Measurements from ENCODE around the gene POLQ. TPM values are rescaled to one million over a fixed set of nuclear protein-coding genes. Genes with fewer than 3 reads are reported as not detected.
"Not testable (repeated sequence)": the region's sequence is repeated elsewhere in the genome, so short reads cannot be mapped to it uniquely, and the experiment has no call there.

POLQ gene
- total and polyA plus RNA-seq, 2 donors: 0.11 to 7.3 TPM

DNA sequence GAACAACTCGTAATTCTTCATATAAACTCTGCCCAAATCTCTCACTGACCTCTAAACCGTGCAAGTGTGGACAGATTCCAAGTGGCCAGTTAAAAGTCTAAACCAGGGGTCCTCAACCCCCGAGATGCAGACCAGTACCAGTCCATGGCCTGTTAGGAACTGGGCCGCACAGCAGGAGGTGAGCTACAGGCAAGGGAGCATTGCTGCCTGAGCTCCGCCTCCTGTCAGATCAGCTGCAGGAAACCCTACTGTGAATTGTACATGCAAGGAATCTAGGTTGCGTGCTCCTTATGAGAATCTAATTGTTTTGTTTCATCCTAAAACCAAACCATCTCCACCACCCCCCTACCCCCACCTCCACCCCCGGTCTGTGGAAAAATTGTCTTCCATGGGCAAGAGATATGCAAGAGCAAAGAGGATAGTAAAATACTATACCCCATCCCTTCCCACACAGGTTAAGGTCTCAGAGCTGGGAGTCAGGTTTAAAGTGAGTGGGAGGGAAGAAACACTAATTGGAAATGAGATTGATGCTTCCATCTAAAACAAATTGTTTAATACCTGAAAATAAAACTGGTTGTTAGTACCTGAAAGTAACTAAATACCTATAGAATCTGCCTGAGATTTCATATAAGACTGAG is 54.0 kb downstream of the POLQ start:
- no peak overlapping the region for H3K4me3 ChIP-seq (ENCODE audit: low read depth, low read length)
- no peak overlapping the region for H3K27ac ChIP-seq (ENCODE audit: low read depth)
- DNase-seq (ENCODE audit: extremely low spot score): no peak
- 93% methylated on average over 7 of the region's 7 CpGs for WGBS
- no peaks in the 10 kb centered on the region for H3K36me3 ChIP-seq (ENCODE audit: insufficient read depth)
- H3K4me1 ChIP-seq (ENCODE audit: insufficient read depth): no peaks in the 10 kb centered on the region

DNA sequence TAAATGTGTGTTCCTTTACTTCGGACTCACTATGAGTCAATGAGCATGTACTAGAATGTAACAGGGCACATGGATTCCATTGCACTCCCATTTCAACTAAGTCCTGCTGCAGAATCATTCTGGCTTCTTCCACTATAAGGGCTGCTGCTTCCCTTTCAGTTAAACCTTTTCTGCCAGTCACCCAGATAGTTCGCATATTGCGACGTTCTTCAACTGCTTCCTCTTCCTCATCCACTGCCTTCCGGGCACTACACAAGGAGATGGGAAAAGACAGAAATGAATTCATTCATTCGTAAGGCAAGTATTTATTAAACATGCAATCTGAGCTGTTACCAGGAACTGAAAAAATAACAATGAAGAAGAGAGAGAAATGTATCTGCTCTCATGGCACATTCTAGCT is 55.6 kb downstream of the POLQ start:
- no peaks in the 10 kb centered on the region for H3K36me3 ChIP-seq (ENCODE audit: insufficient read depth)
- no peak overlapping the region for H3K4me3 ChIP-seq (ENCODE audit: low read depth, low read length)
- no peak overlapping the region for H3K27ac ChIP-seq (ENCODE audit: low read depth)
- no peak for DNase-seq (ENCODE audit: extremely low spot score)
- H3K4me1 ChIP-seq (ENCODE audit: insufficient read depth): no peaks in the 10 kb centered on the region
- 92% methylated on average over 6 of the region's 6 CpGs for WGBS

GRCh38 chr3:121488628-121489027 is 57.2 kb downstream of the POLQ start:
- WGBS: 83% methylated on average over 2 of the region's 2 CpGs
- no peak for DNase-seq (ENCODE audit: extremely low spot score)
- H3K4me1 ChIP-seq (ENCODE audit: insufficient read depth): no peaks in the 10 kb centered on the region
- H3K4me3 ChIP-seq (ENCODE audit: low read depth, low read length): no peak overlapping the region
- H3K27ac ChIP-seq (ENCODE audit: low read depth): no peak overlapping the region
- H3K36me3 ChIP-seq (ENCODE audit: insufficient read depth): no peaks in the 10 kb centered on the region

DNA sequence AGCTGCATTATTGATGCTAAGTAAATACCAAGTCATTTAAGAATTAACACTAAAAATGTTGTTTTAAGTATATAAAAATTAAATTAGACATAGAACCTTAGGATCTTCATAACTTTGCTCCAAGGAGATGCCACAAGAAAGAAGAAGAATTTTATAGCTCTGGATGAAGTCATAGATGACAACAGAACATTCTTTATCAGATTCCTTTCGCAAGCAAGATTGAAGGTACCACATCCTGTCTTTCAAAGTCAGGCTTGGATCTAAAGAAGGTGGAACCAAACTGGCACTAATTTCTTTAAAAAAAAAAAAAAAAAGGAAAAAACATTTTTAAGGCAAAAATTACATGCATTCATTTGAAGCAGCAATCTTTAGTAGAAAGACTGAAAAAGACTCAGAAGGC is 62.5 kb downstream of the POLQ start:
- 95% methylated on average over 1 of the region's 1 CpG for WGBS
- no peaks in the 10 kb centered on the region for H3K36me3 ChIP-seq (ENCODE audit: insufficient read depth)
- H3K4me3 ChIP-seq (ENCODE audit: low read depth, low read length): no peak overlapping the region
- no peaks in the 10 kb centered on the region for H3K4me1 ChIP-seq (ENCODE audit: insufficient read depth)
- H3K27ac ChIP-seq (ENCODE audit: low read depth): no peak overlapping the region
- no peak for DNase-seq (ENCODE audit: extremely low spot score)

DNA sequence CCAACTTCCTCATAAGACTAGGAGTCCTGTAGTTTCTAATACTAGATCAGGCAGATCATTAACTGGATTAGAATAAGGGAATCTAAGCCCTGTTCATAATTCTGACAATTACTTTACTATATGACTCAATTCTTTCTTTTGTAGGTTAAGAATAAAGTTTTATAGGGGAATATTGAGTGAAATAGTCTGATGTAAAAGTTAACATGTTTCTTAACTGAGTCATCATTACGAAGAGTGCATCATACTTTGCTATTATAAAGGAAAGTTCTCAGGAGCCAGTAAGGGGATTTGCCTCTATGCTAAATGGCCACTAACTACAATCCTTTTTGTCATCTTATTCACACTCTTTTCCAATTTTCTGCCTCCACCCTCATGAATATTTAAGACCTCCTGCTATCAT is 63.1 kb downstream of the POLQ start:
- 83% methylated on average over 1 of the region's 1 CpG for WGBS
- DNase-seq (ENCODE audit: extremely low spot score): no peak
- Histone ChIP-seq H3K36me3 (ENCODE audit: insufficient read depth) (no peaks in the 10 kb centered on the region), H3K4me3 (ENCODE audit: low read depth, low read length) (no peak overlapping the region), H3K27ac (ENCODE audit: low read depth) (no peak overlapping the region), H3K4me1 (ENCODE audit: insufficient read depth) (no peaks in the 10 kb centered on the region)

DNA sequence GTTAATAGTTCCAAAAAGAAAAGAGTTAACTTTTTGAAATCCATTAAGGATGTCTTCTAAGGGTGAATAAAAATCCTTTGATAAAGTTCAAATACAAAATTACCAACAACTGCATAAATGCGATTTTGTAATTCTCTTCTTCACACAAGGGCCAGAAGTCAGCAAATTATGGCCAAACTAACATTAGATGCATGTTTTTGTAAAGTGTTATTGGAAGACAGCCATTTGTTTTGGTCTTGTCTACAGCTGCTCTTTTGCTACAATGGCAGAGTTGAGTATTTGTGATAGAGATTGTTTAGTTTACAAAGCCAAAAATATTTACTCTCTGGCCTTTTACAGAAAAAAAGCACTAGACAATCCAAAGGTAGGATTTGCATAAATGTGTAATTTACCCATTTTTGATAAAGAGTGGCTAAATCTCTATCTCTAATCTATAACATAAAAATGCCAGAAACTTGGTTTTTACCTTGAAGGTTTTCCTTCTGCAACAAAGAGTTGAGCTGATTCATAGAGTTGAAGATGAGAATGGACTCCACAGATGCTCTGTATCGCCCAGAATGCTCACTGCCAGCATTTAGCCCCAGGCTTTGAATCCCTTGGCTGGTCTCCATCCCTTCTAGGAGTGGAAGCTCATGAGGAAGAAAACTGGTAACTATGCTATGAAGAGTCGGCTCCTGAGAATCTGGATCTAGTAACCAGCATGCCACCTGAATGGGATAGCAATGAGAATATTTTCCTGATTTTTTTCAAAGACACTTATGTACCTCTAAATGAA is 64.5 kb downstream of the POLQ start:
- WGBS: 59% methylated on average over 3 of the region's 3 CpGs
- H3K36me3 ChIP-seq (ENCODE audit: insufficient read depth): no peaks in the 10 kb centered on the region
- no peak for DNase-seq (ENCODE audit: extremely low spot score)
- H3K4me3 ChIP-seq (ENCODE audit: low read depth, low read length): no peak overlapping the region
- no peak overlapping the region for H3K27ac ChIP-seq (ENCODE audit: low read depth)
- no peaks in the 10 kb centered on the region for H3K4me1 ChIP-seq (ENCODE audit: insufficient read depth)

DNA sequence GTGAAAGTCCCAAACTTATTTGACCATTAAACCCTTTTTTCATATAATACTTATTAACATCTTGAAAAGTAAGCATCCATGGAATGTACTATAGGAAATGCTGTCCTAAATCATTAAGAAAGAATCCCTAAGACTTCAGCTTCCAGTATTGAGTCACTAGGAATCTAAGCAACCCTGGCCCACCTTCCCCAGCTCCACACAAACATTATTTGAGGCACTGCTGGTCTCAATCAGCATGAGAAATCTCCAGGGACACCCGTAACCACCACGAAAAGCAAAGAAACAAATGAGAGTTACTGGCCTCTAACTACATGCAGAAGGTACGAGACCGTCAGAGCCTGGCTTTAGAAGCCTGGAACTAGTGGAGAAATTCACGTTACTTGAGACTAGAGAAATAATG is 68.2 kb downstream of the POLQ start:
- no peak overlapping the region for H3K27ac ChIP-seq (ENCODE audit: low read depth)
- no peak overlapping the region for H3K4me3 ChIP-seq (ENCODE audit: low read depth, low read length)
- H3K4me1 ChIP-seq (ENCODE audit: insufficient read depth): no peaks in the 10 kb centered on the region
- no peak for DNase-seq (ENCODE audit: extremely low spot score)
- 91% methylated on average over 5 of the region's 5 CpGs for whole genome bisulfite sequencing
- H3K36me3 ChIP-seq (ENCODE audit: insufficient read depth): no peaks in the 10 kb centered on the region

- DNase-seq (ENCODE audit: extremely low spot score): no peak
- Histone ChIP-seq H3K27ac (ENCODE audit: low read depth) (no peak overlapping the region), H3K4me1 (ENCODE audit: insufficient read depth) (no peaks in the 10 kb centered on the region), H3K36me3 (ENCODE audit: insufficient read depth) (no peaks in the 10 kb centered on the region), H3K4me3 (ENCODE audit: low read depth, low read length) (no peak overlapping the region)
- WGBS: 99% methylated on average over 2 of the region's 2 CpGs
These were observed 72.8 kb downstream of the POLQ start for GRCh38 chr3:121473001-121473400.

GRCh38 chr3:121467085-121467484 is 78.7 kb downstream of the POLQ start:
- Histone ChIP-seq H3K27ac (ENCODE audit: low read depth) (no peak overlapping the region), H3K4me3 (ENCODE audit: low read depth, low read length) (no peak overlapping the region), H3K36me3 (ENCODE audit: insufficient read depth) (no peaks in the 10 kb centered on the region), H3K4me1 (ENCODE audit: insufficient read depth) (no peaks in the 10 kb centered on the region)
- DNase-seq (ENCODE audit: extremely low spot score): no peak
- 39% methylated on average over 2 of the region's 2 CpGs for WGBS

DNA sequence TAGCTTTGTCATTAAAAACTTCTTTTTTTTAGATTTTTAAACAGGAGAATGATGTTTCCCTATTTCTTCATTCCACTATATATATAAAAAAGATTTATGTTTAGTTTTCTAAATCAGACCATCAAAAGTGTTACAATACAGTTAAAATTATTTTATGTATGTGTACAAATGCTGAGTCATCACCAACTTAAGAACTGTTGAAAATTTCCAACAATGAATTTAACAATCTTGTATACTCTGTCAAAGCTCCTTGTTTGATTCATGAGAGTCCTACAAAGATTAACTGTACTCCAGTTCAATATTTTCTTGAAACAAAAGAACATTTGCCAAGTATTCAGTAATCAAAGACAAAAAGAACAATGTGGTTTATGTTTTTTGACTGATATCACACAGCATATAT is 82.0 kb downstream of the POLQ start:
- no peak overlapping the region for H3K4me3 ChIP-seq (ENCODE audit: low read depth, low read length)
- no peaks in the 10 kb centered on the region for H3K36me3 ChIP-seq (ENCODE audit: insufficient read depth)
- no peaks in the 10 kb centered on the region for H3K4me1 ChIP-seq (ENCODE audit: insufficient read depth)
- DNase-seq (ENCODE audit: extremely low spot score): no peak
- no peak overlapping the region for H3K27ac ChIP-seq (ENCODE audit: low read depth)

GRCh38 chr3:121462565-121462964 is 83.2 kb downstream of the POLQ start:
- Histone ChIP-seq H3K27ac (ENCODE audit: low read depth) (no peak overlapping the region), H3K4me3 (ENCODE audit: low read depth, low read length) (no peak overlapping the region), H3K4me1 (ENCODE audit: insufficient read depth) (no peaks in the 10 kb centered on the region), H3K36me3 (ENCODE audit: insufficient read depth) (no peaks in the 10 kb centered on the region)
- DNase-seq (ENCODE audit: extremely low spot score): no peak
- 93% methylated on average over 3 of the region's 3 CpGs for WGBS

DNA sequence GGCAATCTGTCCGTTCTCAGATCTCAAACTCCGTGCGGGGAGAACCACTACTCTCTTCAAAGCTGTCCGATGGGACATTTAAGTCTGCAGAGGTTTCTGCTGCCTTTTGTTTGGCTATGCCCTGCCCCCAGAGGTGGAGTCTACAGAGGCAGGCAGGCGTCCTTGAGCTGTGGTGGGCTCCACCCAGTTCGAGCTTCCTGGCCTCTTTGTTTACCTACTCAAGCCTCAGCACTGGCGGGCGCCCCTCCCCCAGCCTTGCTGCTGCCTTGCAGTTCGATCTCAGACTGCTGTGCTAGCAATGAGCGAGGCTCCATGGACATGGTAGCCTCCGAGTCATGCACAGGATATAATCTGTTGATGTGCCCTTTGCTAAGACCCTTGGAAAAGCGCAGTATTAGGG is 94.0 kb downstream of the POLQ start:
- not testable (repeated sequence) for H3K4me1 ChIP-seq (ENCODE audit: insufficient read depth); H3K4me3 ChIP-seq (ENCODE audit: low read depth, low read length); H3K27ac ChIP-seq (ENCODE audit: low read depth); H3K36me3 ChIP-seq (ENCODE audit: insufficient read depth); DNase-seq (ENCODE audit: extremely low spot score)
- 86% methylated on average over 12 of the region's 12 CpGs for WGBS

- no peak for DNase-seq (ENCODE audit: extremely low spot score)
- Histone ChIP-seq H3K36me3 (ENCODE audit: insufficient read depth) (no peaks in the 10 kb centered on the region), H3K4me1 (ENCODE audit: insufficient read depth) (no peaks in the 10 kb centered on the region), H3K4me3 (ENCODE audit: low read depth, low read length) (no peak overlapping the region), H3K27ac (ENCODE audit: low read depth) (no peak overlapping the region)
- WGBS: 99% methylated on average over 1 of the region's 1 CpG
These were observed 102.3 kb downstream of the POLQ start for GRCh38 chr3:121443456-121443855.

GRCh38 chr3:121436641-121437040 is 109.1 kb downstream of the POLQ start:
- Histone ChIP-seq H3K27ac (ENCODE audit: low read depth) (no peak overlapping the region), H3K4me1 (ENCODE audit: insufficient read depth) (no peaks in the 10 kb centered on the region), H3K36me3 (ENCODE audit: insufficient read depth) (no peaks in the 10 kb centered on the region), H3K4me3 (ENCODE audit: low read depth, low read length) (no peak overlapping the region)
- 77% methylated on average over 3 of the region's 3 CpGs for WGBS
- no peak for DNase-seq (ENCODE audit: extremely low spot score)

Measured in urinary bladder (tissue), 4 donors.